Endothelial cell of umbilical vein (primary cell): ENCODE data around the gene MEGF10. TPM values are rescaled to one million over a fixed set of nuclear protein-coding genes. Genes with fewer than 3 reads are reported as not detected.

ENCODE experiments used
- BruUV-seq: library from RNA; stranded (reverse); fragments of 400-500 nt; replicated peaks from 2 replicates; lab custom pipeline; 2021; lab: Mats Ljungman, UMichigan
- CTCF ChIA-PET: fragments of 300-600, 350-600 bp; sonication (Branson Sonifier 250); formaldehyde crosslinking; loops from one replicate; lab custom pipeline; 2021; ENCODE audit warnings: antibody characterized with exemption, inconsistent platforms; lab: Charles Lee
- POLR2A ChIA-PET: fragments of 300-600, 350-600 bp; sonication (Branson Sonifier 250); formaldehyde crosslinking; loops from one replicate; lab custom pipeline; 2021; ENCODE audit warnings: antibody characterized with exemption, inconsistent platforms; lab: Charles Lee
- DNase-seq: peaks from one replicate; pipeline ENCODE4 v3.0.0-alpha.2; 2011; ENCODE audit warnings: low read depth, low spot score
- FAIRE-seq: peaks from 2 replicates; lab custom pipeline; 2011; peaks lifted over from hg19 to GRCh38; lab: Jason Lieb, UNC
- H2AFZ ChIP-seq: 2 replicates; pipeline ENCODE4 v1.6.0; 2012; ENCODE audit warnings: low read depth, low read length, control low read depth, inconsistent platforms
- H3K27ac ChIP-seq: 2 replicates; pipeline ENCODE4 v1.5.1; 2011; ENCODE audit warnings: low read depth, mild to moderate bottlenecking, control low read depth, low read length, moderate library complexity; ENCODE audit not compliant: insufficient read depth
- H3K27me3 ChIP-seq, 2 experiments: 2 replicates each; pipeline versions ENCODE4 v1.6.0 to v1.6.1; 2011; ENCODE audit warnings: low read length in 2 of 2, mixed read lengths in 1 of 2; ENCODE audit not compliant: control insufficient read depth in 2 of 2, insufficient read depth in 2 of 2
- H3K36me3 ChIP-seq, 2 experiments: 2 replicates in 1 of 2; 3 replicates in 1 of 2; pipeline ENCODE4 v1.5.1; 2011; ENCODE audit warnings: low read length in 2 of 2, mild to moderate bottlenecking in 1 of 2, moderate library complexity in 1 of 2; ENCODE audit not compliant: control insufficient read depth in 2 of 2, insufficient read depth in 2 of 2; ENCODE audit errors: extremely low read depth in 1 of 2
- H3K4me1 ChIP-seq: 3 replicates; pipeline ENCODE4 v1.5.1; 2011; ENCODE audit warnings: mild to moderate bottlenecking, low read length; ENCODE audit not compliant: control insufficient read depth, insufficient read depth; ENCODE audit errors: extremely low read depth
- H3K4me2 ChIP-seq: 2 replicates; pipeline ENCODE4 v1.6.1; 2011; ENCODE audit warnings: low read length, control low read depth, mixed read lengths; ENCODE audit not compliant: insufficient read depth
- H3K4me3 ChIP-seq, 3 experiments: fragments of 200-600 bp in 1 of 3; sonication (generic), shearing (Covaris generic) in 1 of 3; replicated peaks in 1 of 3; 2 replicates each; pipeline ENCODE4 v1.5.1; 2011 to 2016; ENCODE audit warnings: control low read depth in 3 of 3, low read length in 3 of 3, mild to moderate bottlenecking in 2 of 3, inconsistent platforms in 1 of 3, low read depth in 1 of 3, moderate library complexity in 1 of 3; ENCODE audit not compliant: insufficient read depth in 1 of 3
- H3K79me2 ChIP-seq: 2 replicates; pipeline ENCODE4 v1.6.0; 2012; ENCODE audit warnings: low read length, inconsistent platforms; ENCODE audit not compliant: control insufficient read depth, insufficient read depth
- H3K9ac ChIP-seq: replicated peaks from 2 replicates; pipeline ENCODE3; 2011; ENCODE audit warnings: low read length, control low read depth; ENCODE audit not compliant: insufficient read depth; ENCODE audit errors: extremely low read depth
- H3K9me1 ChIP-seq: replicated peaks from 3 replicates; pipeline ENCODE4 v1.6.0; 2011; ENCODE audit warnings: mild to moderate bottlenecking, low read length; ENCODE audit not compliant: control insufficient read depth, insufficient read depth; ENCODE audit errors: extremely low read depth
- H3K9me3 ChIP-seq: replicated peaks from 2 replicates; pipeline ENCODE4 v1.5.1; 2012; ENCODE audit warnings: low read length, inconsistent platforms; ENCODE audit not compliant: control insufficient read depth, insufficient read depth
- H4K20me1 ChIP-seq: replicated peaks from 2 replicates; pipeline ENCODE3; 2011; ENCODE audit warnings: mild to moderate bottlenecking, low read length; ENCODE audit not compliant: control insufficient read depth, insufficient read depth; ENCODE audit errors: extremely low read depth
- CTCF ChIP-seq, 2 donors: IDR thresholded peaks; 1 replicate in 1 of 2; 2 replicates in 1 of 2; pipeline ENCODE4 v1.5.1; 2011; ENCODE audit warnings: low read length in 2 of 2, mild to moderate bottlenecking in 2 of 2, moderate library complexity in 2 of 2, control low read depth in 1 of 2, inconsistent platforms in 1 of 2, low read depth in 1 of 2; ENCODE audit not compliant: insufficient read depth in 1 of 2; ENCODE audit errors: extremely low read depth in 1 of 2
- EZH2 ChIP-seq: IDR thresholded peaks from 2 replicates; pipeline ENCODE4 v1.6.1; 2012; ENCODE audit warnings: borderline replicate concordance, low read depth, mild to moderate bottlenecking, moderate library complexity, low read length, inconsistent platforms; ENCODE audit not compliant: severe bottlenecking
- FOS ChIP-seq: IDR thresholded peaks from 2 replicates; pipeline ENCODE4 v1.6.1; 2011; ENCODE audit warnings: mild to moderate bottlenecking, low read length, moderate library complexity, borderline replicate concordance; ENCODE audit not compliant: insufficient read depth
- GATA2 ChIP-seq: IDR thresholded peaks from 2 replicates; pipeline ENCODE4 v1.7.0; 2011; ENCODE audit warnings: low read depth, mild to moderate bottlenecking, moderate library complexity, mixed read lengths, low read length; ENCODE audit not compliant: insufficient read length, insufficient read depth
- JUN ChIP-seq: IDR thresholded peaks from 2 replicates; pipeline ENCODE4 v1.6.1; 2011; ENCODE audit warnings: borderline replicate concordance, low read depth; ENCODE audit not compliant: insufficient read length, insufficient read depth
- MAX ChIP-seq: IDR thresholded peaks from 2 replicates; pipeline ENCODE4 v1.6.1; 2011; ENCODE audit not compliant: insufficient read depth, insufficient read length
- dilution Hi-C: fragments of 300-500 bp; cut with MboI; formaldehyde crosslinking; loops from one replicate; pipeline ENCODE4 v1.15.0; 2019; ENCODE audit warnings: low sequenced_read_pairs; ENCODE audit not compliant: extremely low pct_ligation_motif_present
- intact Hi-C: fragments of 100-400 bp; cut with micrococcal nuclease; formaldehyde crosslinking; loops from one replicate; pipeline ENCODE4 v1.10.0; 2022
- polyA plus RNA-seq, 4 experiments: library from polyadenylated mRNA; depleted of rRNA in 3 of 4; stranded (reverse) in 3 of 4; unstranded in 1 of 4; fragments of >200 nt; gene quantifications; 2 replicates each; pipeline versions ENCODE4 v1.2.1 to v1.2.3, GENCODE V29; 2011 to 2012; ENCODE audit warnings: missing spikeins in 1 of 4
- total RNA-seq: library from RNA; stranded (reverse); gene quantifications from 2 replicates; pipeline ENCODE4 v1.2.3, GENCODE V29; 2021

The MEGF10 gene
- total and polyA plus RNA-seq, 2 donors (not counting 3 experiments of a cell fraction or from before 2014, with no cell fraction given): 0.30 to 1.00 TPM

- FAIRE-seq (no peak), DNase-seq (no peak)
- H3K79me2 ChIP-seq: no peaks in the 10 kb centered on the region
- H3K4me1 ChIP-seq: no peaks in the 10 kb centered on the region
- H3K27me3 ChIP-seq: peaks cover 5% of the 10 kb centered on the region in 2 experiments
- H2AFZ ChIP-seq: no peak overlapping the region
- dilution Hi-C loops (no loop called here), intact Hi-C loops (no loop called here)
- no peaks in the 10 kb centered on the region for H3K9me1 ChIP-seq
- H3K4me2 ChIP-seq: no peak overlapping the region
- POLR2A ChIA-PET: no interaction called here
- CTCF ChIA-PET: interaction anchor here (1.1 to 2.0 kb wide), 2 partner anchors 11 to 43 kb away, joined by 6 to 7 read pairs; no protein-coding TSS in a partner anchor
- no peaks in the 10 kb centered on the region for H3K9me3 ChIP-seq
- no peaks in the 10 kb centered on the region for H3K36me3 ChIP-seq
- no peak overlapping the region for H3K4me3 ChIP-seq
- H4K20me1 ChIP-seq: no peaks in the 10 kb centered on the region
- H3K27ac ChIP-seq: no peak overlapping the region
- no peak for TF ChIP-seq FOS
- no peak for TF ChIP-seq CTCF (IDR thresholded peaks at IDR 0.05; ENCODE audit: extremely low read depth in 1 of 2, insufficient read depth in 1 of 2, low read depth in 1 of 2, low read length in 2 of 2)
- TF ChIP-seq JUN: no peak
- TF ChIP-seq GATA2: no peak
- no peak for TF ChIP-seq EZH2
- BruUV-seq: no TSS peak
- no peak overlapping the region for H3K9ac ChIP-seq
These were observed 159.4 kb downstream of the MEGF10 start for GRCh38 chr5:127450046-127450445.

- dilution Hi-C loops (no loop called here), intact Hi-C loops (no loop called here)
- H2AFZ ChIP-seq: no peak overlapping the region
- TF ChIP-seq CTCF (IDR thresholded peaks at IDR 0.05; ENCODE audit: extremely low read depth in 1 of 2, insufficient read depth in 1 of 2, low read depth in 1 of 2, low read length in 2 of 2) (no peak), GATA2 (no peak), MAX (no peak), FOS (no peak), JUN (no peak)
- no peaks in the 10 kb centered on the region for H4K20me1 ChIP-seq
- no peak overlapping the region for H3K4me3 ChIP-seq
- POLR2A ChIA-PET: no interaction called here
- BruUV-seq: no TSS peak
- DNase-seq: no peak
- no peak for FAIRE-seq
- peaks cover 0 to 4% of the 10 kb centered on the region in 2 experiments for H3K27me3 ChIP-seq
- no peak overlapping the region for H3K9ac ChIP-seq
- no peak overlapping the region for H3K27ac ChIP-seq
- no peaks in the 10 kb centered on the region for H3K4me1 ChIP-seq
- H3K4me2 ChIP-seq: no peak overlapping the region
- no peaks in the 10 kb centered on the region for H3K79me2 ChIP-seq
- no peaks in the 10 kb centered on the region for H3K9me1 ChIP-seq
- CTCF ChIA-PET: no interaction called here
- no peaks in the 10 kb centered on the region for H3K9me3 ChIP-seq
- no peaks in the 10 kb centered on the region for H3K36me3 ChIP-seq
These were observed 160.5 kb downstream of the MEGF10 start for GRCh38 chr5:127451096-127451495.
